GM21367 (cell line): ENCODE data around the gene DCTN1.

Source experiments
- ATAC-seq: cut with Tn5 transposase; IDR thresholded peaks from one replicate; pipeline ENCODE4 v1.9.1; 2021; ENCODE audit not compliant: unreplicated experiment

The DCTN1 gene

GRCh38 chr2:74414441-74414840 is 34.3 kb upstream of the DCTN1 start:
- no peak for ATAC-seq

GRCh38 chr2:74413001-74413698 is 33.0 kb upstream of the DCTN1 start:
- ATAC-seq = no peak

GRCh38 chr2:74407682-74408081 is 27.6 kb upstream of the DCTN1 start:
- ATAC-seq = no peak

- peak; percentile 62 for ATAC-seq
These were observed 25.9 kb upstream of the DCTN1 start for GRCh38 chr2:74406035-74406434.

DNA sequence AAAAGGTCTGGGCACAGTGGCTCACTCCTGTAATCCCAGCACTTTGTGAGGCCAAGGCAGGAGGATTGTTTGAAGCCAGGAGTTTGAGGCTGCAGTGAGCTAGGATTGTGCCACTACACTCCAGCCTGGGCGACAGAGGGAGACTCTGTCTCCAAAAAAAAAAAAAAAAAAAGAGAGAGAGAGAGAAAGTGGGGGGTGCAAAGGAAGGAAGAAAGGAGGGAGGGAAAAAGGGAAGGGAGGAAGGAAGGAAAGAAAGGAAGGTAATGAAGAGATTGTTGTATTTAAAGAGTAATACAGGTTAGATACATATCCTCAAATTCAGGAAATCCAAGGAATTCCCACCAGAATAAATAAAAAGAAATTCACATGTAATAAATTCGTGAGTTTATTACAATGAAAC is 21.8 kb upstream of the DCTN1 start:
- no peak for ATAC-seq

GRCh38 chr2:74399785-74400184 is 19.7 kb upstream of the DCTN1 start:
- no peak for ATAC-seq

- no peak for ATAC-seq
These were observed 16.0 kb upstream of the DCTN1 start for GRCh38 chr2:74396149-74396548.

GRCh38 chr2:74393525-74393924 is 13.4 kb upstream of the DCTN1 start:
- no peak for ATAC-seq

GRCh38 chr2:74392449-74392743 is 12.3 kb upstream of the DCTN1 start:
- ATAC-seq = no peak

- peak; percentile 63 for ATAC-seq
These were observed 11.7 kb upstream of the DCTN1 start for GRCh38 chr2:74391580-74392448.

GRCh38 chr2:74391209-74391579 is 11.1 kb upstream of the DCTN1 start:
- ATAC-seq = peak; percentile 11

- ATAC-seq = no peak
These were observed 10.5 kb upstream of the DCTN1 start for GRCh38 chr2:74390606-74391005.

DNA sequence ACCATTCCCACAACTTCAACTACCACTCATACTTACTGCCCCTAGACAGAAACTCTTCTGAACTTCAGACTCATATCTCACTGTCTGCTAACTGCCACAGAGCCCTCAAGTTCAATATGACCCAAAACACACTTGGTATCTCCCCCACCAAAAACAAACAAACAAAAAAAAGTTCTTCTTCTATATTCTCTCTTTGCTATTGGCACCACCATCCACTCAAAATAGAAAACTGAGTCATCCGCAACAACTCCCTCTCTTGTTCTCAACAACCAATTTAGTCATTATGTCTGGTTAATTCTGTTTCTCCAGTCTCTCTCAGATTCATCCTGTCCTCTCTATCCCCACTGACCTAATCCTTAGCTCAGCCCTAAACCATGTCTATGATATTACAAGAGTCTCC is 7.2 kb upstream of the DCTN1 start:
- no peak for ATAC-seq

- no peak for ATAC-seq
These were observed 5.3 kb upstream of the DCTN1 start for GRCh38 chr2:74385396-74385795.

DNA sequence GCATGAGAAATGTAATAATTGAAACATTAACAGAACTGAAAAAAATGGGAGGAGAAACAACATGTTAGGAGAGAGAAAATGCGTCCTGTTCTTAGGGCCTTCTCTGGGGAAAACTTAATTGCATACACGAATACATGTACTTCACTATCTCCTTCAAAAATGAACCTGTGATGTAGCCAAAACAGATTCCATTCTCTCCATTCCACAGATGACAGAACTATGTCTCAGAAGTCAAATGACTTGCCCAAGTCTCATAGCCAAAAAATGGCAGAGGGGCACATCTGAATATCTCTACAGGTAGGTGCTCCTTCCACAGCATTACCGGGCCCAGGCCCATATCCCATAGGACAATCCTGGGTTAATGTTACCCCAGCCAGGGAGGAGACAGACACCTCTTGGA is 3.9 kb upstream of the DCTN1 start:
- ATAC-seq = no peak

DNA sequence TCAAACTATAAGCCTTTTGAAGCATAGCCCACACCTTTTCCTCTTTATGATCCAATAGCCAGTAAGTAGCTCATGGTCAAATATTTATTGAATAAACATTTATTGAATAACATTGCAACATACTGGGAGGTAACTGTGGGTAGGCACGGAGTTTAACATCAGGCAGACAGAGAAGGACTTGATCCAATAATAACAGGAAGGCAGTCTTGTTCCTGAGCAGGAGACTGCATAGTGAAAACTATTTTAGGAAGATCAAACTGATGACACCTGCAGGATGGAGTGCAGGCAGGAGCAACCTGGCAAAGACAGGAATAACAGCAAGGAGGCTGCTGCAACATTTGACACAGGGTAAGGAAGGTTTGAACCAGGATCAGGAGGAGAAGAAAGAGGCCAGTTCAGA is 3.1 kb upstream of the DCTN1 start:
- ATAC-seq = no peak

GRCh38 chr2:74381751-74382150 is 1.6 kb upstream of the DCTN1 start:
- ATAC-seq = no peak

GRCh38 chr2:74378007-74378406 is 2.1 kb downstream of the DCTN1 start:
- ATAC-seq = no peak

- no peak for ATAC-seq
These were observed 4.3 kb downstream of the DCTN1 start for GRCh38 chr2:74375838-74376237.

DNA sequence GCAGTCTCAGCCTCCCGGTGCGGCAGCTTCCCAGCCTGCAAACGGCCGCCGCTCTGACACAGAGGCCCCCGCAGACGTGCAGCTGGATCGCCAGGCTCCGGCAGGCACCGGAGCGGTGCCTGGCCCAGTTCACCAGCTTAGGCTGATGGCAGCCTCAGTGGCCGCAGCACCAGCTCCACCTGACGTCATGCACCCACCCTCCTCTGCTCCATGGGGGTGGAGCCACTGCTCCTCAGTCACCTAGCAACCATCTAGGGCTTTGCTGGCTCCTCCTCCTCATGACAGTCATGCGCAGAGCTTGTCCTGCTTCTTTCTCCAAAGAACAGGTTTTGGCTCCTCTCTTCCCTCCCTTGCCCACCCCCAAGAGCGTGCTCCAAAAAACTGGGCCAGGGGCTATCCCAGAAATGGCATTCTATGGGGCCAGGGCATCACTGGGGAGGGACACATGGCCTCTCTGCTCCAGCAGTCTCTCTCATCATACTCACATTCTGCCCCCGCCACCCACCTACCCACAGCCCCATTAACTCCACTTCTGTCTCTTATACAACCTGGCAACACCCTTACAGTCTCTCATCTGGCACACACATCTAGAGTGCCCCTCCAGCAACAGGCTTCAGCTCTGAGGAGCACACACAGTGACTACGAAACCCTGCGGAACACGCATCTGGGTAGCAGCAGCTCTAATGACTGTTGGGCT is 5.5 kb downstream of the DCTN1 start:
- ATAC-seq = no peak

DNA sequence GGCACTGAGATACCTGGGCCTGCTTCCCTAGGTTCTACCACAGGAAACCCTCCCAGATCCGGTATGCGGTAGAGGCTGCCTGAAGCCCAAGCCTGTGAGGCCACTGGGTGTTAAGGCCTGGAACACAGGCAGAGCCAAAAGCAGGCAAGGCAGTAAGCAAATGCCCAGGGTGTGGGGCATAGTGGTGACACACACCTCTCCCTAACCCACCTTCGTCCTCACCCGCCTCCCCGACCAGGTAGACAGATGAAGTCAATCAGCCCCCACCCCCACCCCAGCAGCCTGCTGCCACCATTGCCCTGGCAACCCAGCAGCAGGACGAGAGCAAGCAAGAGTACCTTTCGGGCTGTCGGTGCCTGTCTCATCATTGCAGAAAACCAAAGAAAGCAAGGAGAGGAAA is 6.1 kb downstream of the DCTN1 start:
- no peak for ATAC-seq

DNA sequence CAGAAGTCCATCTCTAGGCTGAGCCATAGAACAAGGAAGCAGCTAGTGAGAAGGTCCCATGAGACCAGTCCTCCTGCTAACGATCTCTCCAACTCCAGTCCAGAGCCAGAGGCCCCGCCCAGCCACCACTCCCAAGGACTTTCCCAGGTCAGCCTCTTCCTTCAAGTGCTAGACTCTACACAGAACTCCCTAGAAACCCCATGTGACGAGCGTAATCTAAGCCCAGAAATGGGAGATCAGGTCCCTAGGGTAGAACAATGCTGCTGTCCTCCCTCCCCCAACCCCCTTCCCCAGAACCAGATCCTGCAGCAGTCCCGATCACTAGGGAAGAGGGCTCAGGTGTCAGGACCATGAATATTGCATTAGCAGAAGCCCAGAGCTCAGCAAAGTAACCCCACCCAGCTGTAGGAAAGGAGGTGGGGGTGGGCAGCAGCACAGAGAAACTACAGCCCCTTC is 6.9 kb downstream of the DCTN1 start:
- no peak for ATAC-seq
